Suppressor macrophage treated with lipopolysaccharide for 1 hour (primary cell): ENCODE data around the gene MCOLN1.

Source experiments
- DNase-seq, 3 donors: peaks; one replicate each; pipeline ENCODE4 v3.0.0-alpha.2; 2020 to 2022

The MCOLN1 gene

GRCh38 chr19:7504684-7505083 is 17.7 kb upstream of the MCOLN1 start:
- DNase-seq: no peak

- DNase-seq: no peak
Measured at GRCh38 chr19:7505288-7505681, 17.1 kb upstream of the MCOLN1 start.

- DNase-seq: peak; percentile 43 to 80 (median 44)
Measured at GRCh38 chr19:7505682-7506384, 16.6 kb upstream of the MCOLN1 start.

GRCh38 chr19:7506385-7507328 is 15.8 kb upstream of the MCOLN1 start:
- peak; percentile 82 to 94 (median 88) for DNase-seq

GRCh38 chr19:7507884-7508283 is 14.5 kb upstream of the MCOLN1 start:
- peak; percentile 87 to 95 (median 89) for DNase-seq

GRCh38 chr19:7509625-7510024 is 12.8 kb upstream of the MCOLN1 start:
- peak in 2 of 3 donors; percentile 45 to 66 for DNase-seq

GRCh38 chr19:7512400-7512851 is 10.0 kb upstream of the MCOLN1 start:
- DNase-seq: no peak

- DNase-seq: no peak
Measured at GRCh38 chr19:7513809-7514642, 8.4 kb upstream of the MCOLN1 start.

- no peak for DNase-seq
Measured at GRCh38 chr19:7515110-7515644, 7.2 kb upstream of the MCOLN1 start.

- DNase-seq: peak; percentile 53 to 80 (median 61)
Measured at GRCh38 chr19:7515645-7516151, 6.7 kb upstream of the MCOLN1 start, which contains the start of gene ZNF358. ZNF358 (plus strand) TSS chr19:7516103; CDS start chr19:7519243, 3,140 bp downstream.

- DNase-seq: no peak
Measured at GRCh38 chr19:7516333-7516732, 6.1 kb upstream of the MCOLN1 start.

- no peak for DNase-seq
Measured at GRCh38 chr19:7516878-7517277, 5.5 kb upstream of the MCOLN1 start.

GRCh38 chr19:7519361-7520130 is 2.9 kb upstream of the MCOLN1 start:
- no peak for DNase-seq

GRCh38 chr19:7520131-7521051 is 2.0 kb upstream of the MCOLN1 start:
- no peak for DNase-seq

GRCh38 chr19:7521551-7522071 is 813 bp upstream of the MCOLN1 start:
- no peak for DNase-seq

GRCh38 chr19:7522923-7523667 is 671 bp downstream of the MCOLN1 start:
- DNase-seq: peak; percentile 33 to 56 (median 50)

GRCh38 chr19:7524523-7524922 is 2.1 kb downstream of the MCOLN1 start:
- DNase-seq: no peak

GRCh38 chr19:7524992-7525739 is 2.7 kb downstream of the MCOLN1 start:
- peak; percentile 47 to 57 (median 48) for DNase-seq
